UCSD-AML1 (cell line): ENCODE data around the gene MTCL1.
"Not testable (repeated sequence)": the region's sequence is repeated elsewhere in the genome, so short reads cannot be mapped to it uniquely, and the experiment has no call there.

ENCODE experiments used
- DNase-seq: peaks from one replicate; lab custom pipeline; 2025; ENCODE audit not compliant: unreplicated experiment; lab: John Stamatoyannopoulos, UW

The MTCL1 gene

GRCh38 chr18:8741532-8741931, 36.2 kb downstream of the MTCL1 start:
- DNase-seq: no peak

GRCh38 chr18:8742387-8743361, 37.3 kb downstream of the MTCL1 start:
- no peak for DNase-seq

DNA sequence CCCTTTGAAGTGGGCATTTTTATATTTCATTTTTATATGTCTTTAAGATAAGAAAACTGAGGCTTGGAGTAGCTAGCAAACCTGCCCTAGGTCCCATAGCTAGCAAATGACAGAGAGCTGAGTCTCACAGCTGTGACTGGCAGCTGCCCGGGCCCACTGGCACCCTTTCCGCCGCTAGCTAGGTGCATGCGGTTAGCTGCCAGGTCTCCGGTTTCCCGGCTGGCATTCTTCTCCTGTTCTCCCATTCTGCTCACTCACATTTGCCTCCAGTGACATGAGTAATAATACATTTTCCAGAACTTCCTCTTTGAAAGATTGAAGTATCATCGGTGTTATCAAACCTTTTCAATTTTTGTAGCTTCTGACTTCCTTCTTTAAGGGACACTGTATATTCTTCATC, 38.7 kb downstream of the MTCL1 start:
- no peak for DNase-seq

GRCh38 chr18:8744656-8745055, 39.3 kb downstream of the MTCL1 start:
- DNase-seq: no peak

- DNase-seq: no peak
Measured at GRCh38 chr18:8745355-8746014, 40.1 kb downstream of the MTCL1 start.

DNA sequence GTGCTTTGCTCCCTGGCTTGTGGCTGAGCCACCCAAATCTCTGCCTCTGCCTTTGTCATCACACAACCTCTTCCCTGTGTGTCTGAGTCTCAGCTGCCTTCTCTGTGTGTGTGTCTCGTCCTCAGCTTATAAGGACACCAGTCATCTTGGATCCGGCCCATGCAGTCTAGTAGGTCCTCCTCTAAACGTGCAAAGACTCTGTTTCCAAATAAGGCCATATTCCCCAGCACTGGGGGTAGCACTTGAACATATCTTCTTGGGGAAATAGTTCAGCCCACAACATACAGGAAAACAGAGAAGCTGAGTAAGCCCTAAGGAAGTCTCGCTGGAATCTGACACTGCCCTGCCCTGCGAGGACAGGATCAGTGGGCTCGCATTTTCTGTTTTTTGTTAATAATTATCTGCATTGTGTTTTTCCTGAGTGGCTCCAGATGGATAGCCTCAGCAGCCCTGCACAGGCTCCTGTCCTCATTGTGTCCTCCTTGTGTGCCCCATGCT, 42.1 kb downstream of the MTCL1 start:
- no peak for DNase-seq

GRCh38 chr18:8749492-8749891, 44.1 kb downstream of the MTCL1 start:
- DNase-seq: no peak

GRCh38 chr18:8750954-8751415, 45.6 kb downstream of the MTCL1 start:
- no peak for DNase-seq

DNA sequence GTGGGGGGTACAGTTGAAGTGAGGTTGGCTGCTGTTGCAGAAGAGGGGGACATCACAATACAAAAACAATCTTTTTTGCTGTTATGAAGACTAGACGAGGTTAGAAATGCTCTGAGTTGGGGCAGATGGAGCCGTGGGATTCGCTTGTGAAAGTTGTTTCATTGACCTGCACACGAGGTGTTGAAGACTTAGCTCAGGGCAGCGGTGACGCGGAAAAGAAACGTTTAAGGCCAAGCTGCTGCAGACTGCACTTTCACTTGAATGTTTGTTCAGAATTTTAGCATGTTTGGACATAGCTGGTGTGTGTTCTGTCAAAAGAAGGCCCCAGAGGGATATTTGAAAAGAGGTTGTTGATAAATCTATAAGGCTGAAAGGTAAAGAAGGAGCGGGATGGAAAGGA, 46.3 kb downstream of the MTCL1 start:
- no peak for DNase-seq

DNA sequence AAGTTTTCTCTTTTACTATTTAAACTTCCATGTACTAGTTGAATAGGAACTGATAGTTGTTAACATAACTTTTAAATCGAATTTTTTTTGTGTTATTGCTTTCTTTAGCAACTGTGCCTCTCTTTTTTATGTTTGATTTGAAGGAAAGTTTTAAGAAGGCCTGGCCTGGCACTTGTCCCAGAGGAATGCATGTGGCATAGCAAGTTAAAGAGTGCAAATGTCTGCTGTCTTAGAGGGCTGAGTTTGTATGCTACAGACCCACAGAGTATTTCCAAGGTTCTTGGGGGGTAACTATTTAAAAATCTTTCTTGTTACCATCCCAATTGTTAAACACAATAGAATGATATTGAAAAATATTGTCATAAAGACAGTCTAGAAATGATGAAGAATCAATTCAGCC, 47.0 kb downstream of the MTCL1 start:
- DNase-seq: no peak

- no peak for DNase-seq
Measured at GRCh38 chr18:8754995-8755960, 49.9 kb downstream of the MTCL1 start.

DNA sequence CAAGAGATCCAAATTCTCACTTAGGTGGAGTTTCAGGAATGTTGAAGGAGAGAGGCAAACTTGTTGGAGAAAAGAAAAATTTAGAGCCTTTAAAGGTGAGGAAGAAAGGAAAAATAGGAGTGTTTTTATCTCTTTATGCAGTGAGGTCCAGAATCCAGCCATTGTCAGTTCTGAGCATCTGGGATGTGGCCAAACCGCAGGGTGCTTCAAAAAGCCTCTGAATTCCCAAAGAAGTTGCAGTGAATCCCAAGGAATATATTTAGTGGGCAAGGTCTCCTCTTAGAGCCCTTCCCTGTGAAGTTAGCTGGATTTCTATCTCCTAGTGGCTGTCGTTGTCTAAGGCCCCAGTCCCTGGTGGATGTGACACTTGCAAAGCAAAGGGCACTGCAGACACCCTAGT, 51.2 kb downstream of the MTCL1 start:
- no peak for DNase-seq

DNA sequence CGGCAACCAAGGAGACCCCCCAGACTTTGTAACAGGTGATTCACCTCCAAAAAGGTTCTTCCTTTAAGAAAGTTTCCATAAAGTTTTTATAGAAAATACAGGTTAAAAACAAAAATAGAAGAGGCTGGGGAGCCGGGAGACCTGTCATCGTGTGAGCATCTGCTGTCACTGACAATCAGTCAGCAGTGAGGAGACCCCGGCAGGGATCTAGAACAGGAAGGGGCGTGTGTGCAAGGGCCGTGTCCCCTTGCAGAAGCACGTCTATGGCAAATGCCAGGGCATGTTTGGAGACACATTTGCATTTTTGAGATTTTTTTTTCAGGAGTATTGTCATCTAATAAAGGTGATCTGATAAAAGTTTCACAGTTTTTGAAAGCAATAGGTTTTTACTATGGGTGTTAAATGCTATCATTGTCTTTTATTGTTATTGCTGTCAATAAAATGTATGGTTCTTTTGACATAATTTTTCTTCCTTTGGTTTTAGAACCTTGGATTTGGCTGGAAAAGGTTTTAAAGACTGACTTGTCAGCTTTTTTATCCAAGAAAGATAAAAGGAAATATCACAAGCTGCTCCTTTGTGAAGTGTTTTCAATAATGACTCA, 52.1 kb downstream of the MTCL1 start:
- no peak for DNase-seq

GRCh38 chr18:8758466-8758865, 53.1 kb downstream of the MTCL1 start:
- no peak for DNase-seq

GRCh38 chr18:8760984-8761383, 55.6 kb downstream of the MTCL1 start:
- DNase-seq: no peak

DNA sequence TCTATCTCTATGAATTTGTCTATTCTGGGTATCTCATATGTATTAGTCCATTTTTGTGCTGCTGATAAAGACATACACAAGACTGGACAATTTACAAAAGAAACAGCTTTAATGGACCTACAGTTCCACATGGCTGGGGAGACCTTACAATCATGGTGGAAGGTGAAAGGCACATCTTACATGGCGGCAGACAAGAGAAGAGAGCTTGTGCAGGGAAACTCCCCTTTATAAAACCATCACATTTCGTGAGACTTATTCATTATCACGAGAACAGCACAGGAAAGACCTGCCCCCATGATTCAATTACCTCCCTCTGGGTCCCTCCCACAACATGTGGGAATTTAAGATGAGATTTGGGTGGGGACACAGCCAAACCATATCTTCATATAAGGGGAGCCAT, 56.2 kb downstream of the MTCL1 start:
- not testable (repeated sequence) for DNase-seq

DNA sequence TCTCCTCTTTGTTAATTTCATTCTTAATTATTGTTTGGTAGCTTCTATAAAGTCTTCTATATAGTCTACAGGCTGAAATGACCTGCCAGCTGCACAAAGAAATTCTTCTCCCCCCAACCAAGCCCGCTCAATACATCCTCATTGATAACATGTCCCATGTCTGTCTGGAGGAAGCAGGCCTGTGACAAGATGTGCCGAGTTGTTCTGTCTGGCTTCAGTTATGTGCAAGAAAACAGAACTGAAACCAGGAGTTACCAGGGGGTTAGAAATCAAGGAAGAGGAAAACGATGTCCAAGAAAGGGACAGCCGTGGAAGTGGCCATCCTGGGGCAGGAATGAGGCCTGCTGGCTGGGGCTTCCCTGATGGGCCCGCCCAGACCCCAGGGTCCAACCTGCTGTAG, 57.6 kb downstream of the MTCL1 start:
- DNase-seq: no peak

GRCh38 chr18:8763611-8764010, 58.3 kb downstream of the MTCL1 start:
- no peak for DNase-seq

GRCh38 chr18:8765783-8766463, 60.6 kb downstream of the MTCL1 start:
- no peak for DNase-seq
